H1 (cell line): ENCODE measurements around the gene SLC7A7. TPM values are rescaled to one million over a fixed set of nuclear protein-coding genes. Genes with fewer than 3 reads are reported as not detected.

Experiments used
- CTCF ChIA-PET: fragments of 300-600 bp; sonication (Branson Sonifier 250); formaldehyde crosslinking; loops from one replicate; lab custom pipeline; 2021; ENCODE audit not compliant: partially characterized antibody; lab: Charles Lee
- POLR2A ChIA-PET: fragments of 300-600 bp; sonication (Branson Sonifier 250); formaldehyde crosslinking; loops from one replicate; lab custom pipeline; 2021; ENCODE audit warnings: inconsistent platforms; ENCODE audit not compliant: partially characterized antibody; lab: Charles Lee
- DNase-seq, 2 experiments: peaks; one replicate each; pipeline versions ENCODE4 v3.0.0 to v3.0.0-alpha.2; 2010 to 2022; ENCODE audit warnings: low spot score in 2 of 2, low read depth in 1 of 2, mixed read lengths in 1 of 2
- FAIRE-seq: peaks from 2 replicates; lab custom pipeline; 2011; peaks lifted over from hg19 to GRCh38; lab: Jason Lieb, UNC
- H2AFZ ChIP-seq: 2 replicates; pipeline ENCODE4 v1.8.1; 2012; ENCODE audit warnings: low read length, inconsistent platforms
- H2AK5ac ChIP-seq: 2 replicates; pipeline ENCODE4 v1.6.1; 2013; ENCODE audit warnings: low read depth, low read length
- H2BK120ac ChIP-seq: replicated peaks from 2 replicates; pipeline ENCODE3; 2013; ENCODE audit warnings: low read depth, low read length, inconsistent platforms
- H2BK12ac ChIP-seq: 2 replicates; pipeline ENCODE4 v1.6.1; 2013; ENCODE audit warnings: low read depth, low read length
- H2BK15ac ChIP-seq: 2 replicates; pipeline ENCODE4 v1.6.1; 2013; ENCODE audit warnings: low read length
- H2BK20ac ChIP-seq: 2 replicates; pipeline ENCODE4 v1.6.1; 2013; ENCODE audit warnings: low read length
- H2BK5ac ChIP-seq: 2 replicates; pipeline ENCODE4 v1.6.1; 2013; ENCODE audit warnings: low read depth, low read length
- H3K14ac ChIP-seq: 2 replicates; pipeline ENCODE4 v1.6.1; 2013; ENCODE audit warnings: inconsistent platforms; ENCODE audit not compliant: insufficient read length
- H3K18ac ChIP-seq: 2 replicates; pipeline ENCODE4 v1.6.1; 2013; ENCODE audit warnings: low read length; ENCODE audit errors: extremely low read depth
- H3K23ac ChIP-seq: 2 replicates; pipeline ENCODE4 v1.6.1; 2013; ENCODE audit warnings: inconsistent platforms; ENCODE audit not compliant: insufficient read length
- H3K23me2 ChIP-seq: 2 replicates; pipeline ENCODE4 v1.6.1; 2013; ENCODE audit warnings: low read depth, low read length
- H3K27ac ChIP-seq: 2 replicates; pipeline ENCODE4 v1.6.1; 2011; ENCODE audit warnings: low read depth, low read length, inconsistent platforms
- H3K27me3 ChIP-seq, 4 experiments: replicated peaks in 1 of 4; 1 replicate in 1 of 4; 2 replicates in 3 of 4; pipeline versions ENCODE4 v1.6.1 to v1.8.1; 2011 to 2013; ENCODE audit warnings: low read length in 3 of 4, mild to moderate bottlenecking in 3 of 4, inconsistent platforms in 2 of 4, mixed read lengths in 2 of 4, moderate library complexity in 1 of 4; ENCODE audit not compliant: control insufficient read depth in 3 of 4, insufficient read depth in 3 of 4; ENCODE audit errors: extremely low read depth in 1 of 4
- H3K36me3 ChIP-seq, 4 experiments: 2 replicates each; pipeline versions ENCODE4 v1.6.1 to v1.8.1; 2011 to 2013; ENCODE audit warnings: mild to moderate bottlenecking in 4 of 4, low read length in 3 of 4, moderate library complexity in 2 of 4, control low read depth in 1 of 4, inconsistent platforms in 1 of 4; ENCODE audit not compliant: insufficient read depth in 4 of 4, control insufficient read depth in 2 of 4
- H3K4ac ChIP-seq: replicated peaks from 2 replicates; pipeline ENCODE3; 2013; ENCODE audit warnings: low read length, low read depth, mixed read lengths, inconsistent platforms; ENCODE audit not compliant: insufficient read length
- H3K4me1 ChIP-seq, 4 experiments: replicated peaks in 1 of 4; 1 replicate in 1 of 4; 2 replicates in 3 of 4; pipeline versions ENCODE4 v1.6.1 to v1.8.1; 2011 to 2013; ENCODE audit warnings: low read length in 3 of 4, inconsistent platforms in 2 of 4, mixed read lengths in 1 of 4; ENCODE audit not compliant: insufficient read depth in 4 of 4, control insufficient read depth in 3 of 4
- H3K4me2 ChIP-seq, 2 experiments: 2 replicates each; pipeline versions ENCODE4 v1.6.1 to v1.8.1; 2011 to 2013; ENCODE audit warnings: low read depth in 2 of 2, low read length in 2 of 2, control low read depth in 1 of 2, inconsistent platforms in 1 of 2, mild to moderate bottlenecking in 1 of 2; ENCODE audit not compliant: insufficient read depth in 1 of 2
- H3K4me3 ChIP-seq, 4 experiments: fragments of 200-600, 300-600 bp in 1 of 4; sonication (generic), shearing (Covaris generic), sonication (Bioruptor Twin) in 1 of 4; 2 replicates each; pipeline versions ENCODE4 v1.5.1 to v1.8.1; 2011 to 2016; ENCODE audit warnings: low read length in 4 of 4, low read depth in 3 of 4, control low read depth in 2 of 4, inconsistent platforms in 2 of 4, mild to moderate bottlenecking in 2 of 4, mixed read lengths in 1 of 4, moderate library complexity in 1 of 4; ENCODE audit not compliant: insufficient read depth in 2 of 4; ENCODE audit errors: extremely low read depth in 1 of 4
- H3K56ac ChIP-seq: replicated peaks from 2 replicates; pipeline ENCODE3; 2013; ENCODE audit warnings: low read depth, mild to moderate bottlenecking, mixed read lengths, low read length, inconsistent platforms; ENCODE audit not compliant: insufficient read length
- H3K79me1 ChIP-seq: 2 replicates; pipeline ENCODE4 v1.6.1; 2013; ENCODE audit warnings: low read depth, low read length, control low read depth
- H3K79me2 ChIP-seq, 2 experiments: 2 replicates each; pipeline versions ENCODE4 v1.6.1 to v1.8.1; 2012 to 2013; ENCODE audit warnings: low read length in 2 of 2, mild to moderate bottlenecking in 2 of 2, inconsistent platforms in 1 of 2; ENCODE audit not compliant: insufficient read depth in 2 of 2, control insufficient read depth in 1 of 2
- H3K9ac ChIP-seq, 4 experiments: replicated peaks in 1 of 4; 1 replicate in 1 of 4; 2 replicates in 3 of 4; pipeline versions ENCODE4 v1.6.1 to v1.8.1; 2011 to 2013; ENCODE audit warnings: low read depth in 3 of 4, low read length in 3 of 4, control low read depth in 2 of 4, mild to moderate bottlenecking in 2 of 4, moderate library complexity in 2 of 4, inconsistent platforms in 1 of 4; ENCODE audit errors: extremely low read depth in 1 of 4
- H3K9me3 ChIP-seq, 2 experiments: 2 replicates each; pipeline versions ENCODE4 v1.6.1 to v1.8.1; 2012 to 2013; ENCODE audit warnings: mild to moderate bottlenecking in 2 of 2, moderate library complexity in 2 of 2, control low read depth in 1 of 2, inconsistent platforms in 1 of 2, low read depth in 1 of 2, low read length in 1 of 2, mixed read lengths in 1 of 2; ENCODE audit not compliant: insufficient read depth in 2 of 2
- H4K20me1 ChIP-seq, 2 experiments: replicated peaks in 1 of 2; 2 replicates each; pipeline versions ENCODE3 to v1.8.1; 2011 to 2013; ENCODE audit warnings: inconsistent platforms in 2 of 2, low read length in 2 of 2, mild to moderate bottlenecking in 1 of 2; ENCODE audit not compliant: insufficient read depth in 2 of 2, control insufficient read depth in 1 of 2
- H4K5ac ChIP-seq: 2 replicates; pipeline ENCODE4 v1.6.1; 2013; ENCODE audit warnings: low read length, low read depth, mixed read lengths, inconsistent platforms; ENCODE audit not compliant: insufficient read length
- H4K8ac ChIP-seq: 2 replicates; pipeline ENCODE4 v1.8.0; 2013; ENCODE audit warnings: mild to moderate bottlenecking, moderate library complexity, low read length, inconsistent platforms; ENCODE audit not compliant: insufficient read depth; ENCODE audit errors: extremely low read depth
- H4K91ac ChIP-seq: replicated peaks from 2 replicates; pipeline ENCODE3; 2013; ENCODE audit warnings: low read length, mixed read lengths, inconsistent platforms; ENCODE audit not compliant: insufficient read length
- ATF3 ChIP-seq: IDR thresholded peaks from 2 replicates; pipeline ENCODE4 v1.6.1; 2011; ENCODE audit warnings: low read depth, mild to moderate bottlenecking, low read length; ENCODE audit not compliant: insufficient read depth
- CBX8 ChIP-seq: fragments of 300-800, 300-1000 bp; sonication (generic); IDR thresholded peaks from 2 replicates; pipeline ENCODE4 v1.7.1; 2016; ENCODE audit warnings: low read depth, low read length, borderline replicate concordance
- FOSL1 ChIP-seq: IDR thresholded peaks from 2 replicates; pipeline ENCODE4 v1.6.1; 2011; ENCODE audit warnings: mild to moderate bottlenecking, low read depth, low read length, moderate library complexity; ENCODE audit not compliant: insufficient read depth
- KDM4A ChIP-seq: IDR thresholded peaks from one replicate; pipeline ENCODE4 v1.7.1; 2012; ENCODE audit warnings: low read depth, mild to moderate bottlenecking, moderate library complexity, low read length, inconsistent platforms; ENCODE audit not compliant: severe bottlenecking
- SIRT6 ChIP-seq: IDR thresholded peaks from one replicate; pipeline ENCODE4 v1.7.1; 2012; ENCODE audit warnings: low read length, inconsistent platforms
- SIX5 ChIP-seq: IDR thresholded peaks from 2 replicates; pipeline ENCODE4 v1.6.1; 2011; ENCODE audit warnings: mild to moderate bottlenecking, low read depth, low read length
- YY1 ChIP-seq: IDR thresholded peaks from 2 replicates; pipeline ENCODE4 v1.6.1; 2011; ENCODE audit warnings: low read depth, mild to moderate bottlenecking, low read length
- WGBS, 2 experiments: shearing (Covaris generic) in 1 of 2; methylation state at CpG; one replicate each; pipeline versions ENCODE4 v1.1.6 to v1.1.7; 2013 to 2015; ENCODE audit warnings: low lambda C conversion rate in 2 of 2, mixed read lengths in 2 of 2, inconsistent platforms in 1 of 2, low coverage in 1 of 2, missing lambda C conversion rate in 1 of 2; ENCODE audit not compliant: insufficient replicate concordance in 2 of 2, insufficient coverage in 1 of 2, insufficient read length in 1 of 2; ENCODE audit errors: extremely low coverage in 1 of 2, missing lambda C conversion rate in 1 of 2; 5-methylcytosine and 5-hydroxymethylcytosine counted together
- polyA plus RNA-seq, 7 experiments: library from polyadenylated mRNA; depleted of rRNA in 3 of 7; stranded (reverse) in 5 of 7; unstranded in 2 of 7; fragments of >200 nt in 5 of 7; fragments of 200-250 nt in 2 of 7; gene quantifications; 1 replicate in 5 of 7; 2 replicates in 1 of 7; 4 replicates in 1 of 7; pipeline versions ENCODE4 v1.2.1 to v1.2.3, GENCODE V29; 2011 to 2013; ENCODE audit warnings: missing spikeins in 2 of 7, mixed read lengths in 2 of 7
- total RNA-seq: library from RNA; stranded (reverse); fragmentation: NEBNext Ultra II Directional; extraction: Animal tissue kit (Norgen Biotek cat#: 25700); gene quantifications from 2 replicates; pipeline ENCODE4 v1.2.1, GENCODE V29; 2021
- TF ChIP-seq, protein P1 (sequence below), 3 experiments: IDR thresholded peaks; 1 replicate in 2 of 3; 2 replicates in 1 of 3; pipeline versions ENCODE4 v1.5.1 to v1.6.1; 2011; ENCODE audit warnings: low read length in 3 of 3, mild to moderate bottlenecking in 3 of 3, inconsistent platforms in 2 of 3, low read depth in 1 of 3, moderate library complexity in 1 of 3; ENCODE audit not compliant: insufficient read depth in 1 of 3; ENCODE audit errors: control extremely low read depth in 1 of 3

Gene SLC7A7
- total and polyA plus RNA-seq, 2 of the 8 experiments (the other 6 are each of a cell fraction or from before 2014, with no cell fraction given), result 5.8 to 14.9 TPM

DNA sequence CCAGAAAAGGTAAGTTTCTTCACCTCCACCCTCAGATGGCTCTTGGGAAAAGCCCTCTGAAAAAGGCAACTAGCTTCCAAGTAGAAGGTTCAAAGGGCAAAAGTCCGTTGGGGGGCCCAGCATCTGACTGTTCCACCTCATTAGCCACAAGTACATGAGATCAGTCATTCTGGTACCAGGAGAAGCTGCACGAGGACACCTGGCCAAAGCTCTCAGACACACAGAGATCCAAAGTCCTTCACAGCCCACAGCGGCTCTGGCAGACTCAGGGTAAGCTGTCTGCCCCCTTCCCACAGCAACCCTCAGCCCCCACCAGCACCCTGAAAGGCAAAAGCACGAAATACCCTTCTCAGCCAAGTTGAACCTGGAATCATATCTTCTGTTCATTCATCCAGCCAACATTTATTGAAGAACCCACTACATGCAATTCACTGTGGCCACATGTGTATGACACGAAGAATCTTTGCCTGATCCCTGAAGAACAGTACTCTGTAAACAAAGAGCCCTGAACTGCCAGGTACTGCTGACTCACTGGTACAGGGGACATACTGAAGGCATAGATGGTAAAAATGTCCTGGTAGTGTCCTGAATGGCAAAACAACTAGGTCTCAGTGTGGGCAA lies 19.0 kb downstream of the SLC7A7 start:
- 0 out of 2 replicates have a peak overlapping the region, but pooled peaks have one; percentile 19 for H3K27ac ChIP-seq
- 65% methylated on average over 5 of the region's 5 CpGs; no CpG with 5 or more reads in 1 of the 2 experiments for WGBS, 2 experiments
- no peaks in the 10 kb centered on the region for H3K79me1 ChIP-seq
- peak overlapping the region; percentile 20 to 26; a peak in 2 of 4 replicates for H3K4me2 ChIP-seq
- peak overlapping the region; percentile 99 for H2BK12ac ChIP-seq
- H3K9ac ChIP-seq, result no peak overlapping the region
- no peak overlapping the region for H2BK15ac ChIP-seq
- H4K5ac ChIP-seq, result no peak overlapping the region
- peak overlapping the region; percentile 55 for H4K91ac ChIP-seq
- H4K20me1 ChIP-seq, result no peaks in the 10 kb centered on the region
- FAIRE-seq (no peak), DNase-seq (no peak)
- H3K9me3 ChIP-seq, result peaks cover 0 to 4% of the 10 kb centered on the region in 2 experiments; a peak in 1 of 4 replicates
- no peak overlapping the region for H3K14ac ChIP-seq
- no peaks in the 10 kb centered on the region for H3K23me2 ChIP-seq
- no peak overlapping the region for H3K4me3 ChIP-seq
- H2BK5ac ChIP-seq, result peak overlapping the region; percentile 86
- ChIA-PET POLR2A (interaction anchor here (1.0 to 2.3 kb wide), 7 partner anchors 10 to 49 kb away, joined by 3 to 15 read pairs (median 4); no protein-coding TSS in a partner anchor), CTCF (interaction anchor here (0.8 to 53.1 kb wide), 9 partner anchors 9 to 236 kb away, joined by 3 to 1562 read pairs (median 4); partner anchors contain the start of genes LRP10, MMP14 and REM2)
- H3K27me3 ChIP-seq, result no peaks in the 10 kb centered on the region
- H3K18ac ChIP-seq, result peak overlapping the region; percentile 93
- H3K56ac ChIP-seq, result no peak overlapping the region
- no peak overlapping the region; the same call in 1 of the 2 replicates for H2AK5ac ChIP-seq
- no peak overlapping the region; the same call in 1 of the 2 replicates for H4K8ac ChIP-seq
- H2BK20ac ChIP-seq, result peak overlapping the region; percentile 0; the same call in 1 of the 2 replicates
- no peak overlapping the region for H3K23ac ChIP-seq
- H3K4me1 ChIP-seq, result peaks cover 2 to 11% (median 6%) of the 10 kb centered on the region in 4 experiments
- no peak overlapping the region for H2BK120ac ChIP-seq
- H3K36me3 ChIP-seq, result no peaks in the 10 kb centered on the region
- no peaks in the 10 kb centered on the region for H3K79me2 ChIP-seq
- H2AFZ ChIP-seq, result peak overlapping the region; percentile 14; the same call in 1 of the 2 replicates
- H3K4ac ChIP-seq, result no peak overlapping the region
- no peak for TF ChIP-seq FOSL1
- TF ChIP-seq ATF3, result no peak
- no peak for TF ChIP-seq CBX8
- no peak for TF ChIP-seq YY1
- TF ChIP-seq KDM4A, result no peak
- no peak for TF ChIP-seq SIRT6
- TF ChIP-seq, protein P1, sequence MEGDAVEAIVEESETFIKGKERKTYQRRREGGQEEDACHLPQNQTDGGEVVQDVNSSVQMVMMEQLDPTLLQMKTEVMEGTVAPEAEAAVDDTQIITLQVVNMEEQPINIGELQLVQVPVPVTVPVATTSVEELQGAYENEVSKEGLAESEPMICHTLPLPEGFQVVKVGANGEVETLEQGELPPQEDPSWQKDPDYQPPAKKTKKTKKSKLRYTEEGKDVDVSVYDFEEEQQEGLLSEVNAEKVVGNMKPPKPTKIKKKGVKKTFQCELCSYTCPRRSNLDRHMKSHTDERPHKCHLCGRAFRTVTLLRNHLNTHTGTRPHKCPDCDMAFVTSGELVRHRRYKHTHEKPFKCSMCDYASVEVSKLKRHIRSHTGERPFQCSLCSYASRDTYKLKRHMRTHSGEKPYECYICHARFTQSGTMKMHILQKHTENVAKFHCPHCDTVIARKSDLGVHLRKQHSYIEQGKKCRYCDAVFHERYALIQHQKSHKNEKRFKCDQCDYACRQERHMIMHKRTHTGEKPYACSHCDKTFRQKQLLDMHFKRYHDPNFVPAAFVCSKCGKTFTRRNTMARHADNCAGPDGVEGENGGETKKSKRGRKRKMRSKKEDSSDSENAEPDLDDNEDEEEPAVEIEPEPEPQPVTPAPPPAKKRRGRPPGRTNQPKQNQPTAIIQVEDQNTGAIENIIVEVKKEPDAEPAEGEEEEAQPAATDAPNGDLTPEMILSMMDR (IDR thresholded peaks at IDR 0.05; ENCODE audit: control extremely low read depth in 1 of 3, insufficient read depth in 1 of 3, low read depth in 1 of 3, low read length in 3 of 3), result no peak
- no peak for TF ChIP-seq SIX5
